HL-60 (cell line): ENCODE measurements around the gene ASB12.

Experiments
- DNase-seq, 2 experiments: peaks; one replicate each; pipeline ENCODE4 v3.0.0-alpha.2; 2010 to 2020; ENCODE audit warnings: low read depth in 1 of 2, low spot score in 1 of 2
- H3K27ac ChIP-seq: fragments of 250-450 bp; sonication (Bioruptor Pico); replicated peaks from 2 replicates; pipeline ENCODE4 v1.5.1; 2020; ENCODE audit warnings: mild to moderate bottlenecking, moderate library complexity
- H3K27me3 ChIP-seq: fragments of 250-450 bp; sonication (Bioruptor Pico); 2 replicates; pipeline ENCODE4 v1.5.1; 2021; ENCODE audit warnings: mild to moderate bottlenecking, moderate library complexity; ENCODE audit not compliant: insufficient read depth, poor library complexity, severe bottlenecking
- H3K4me3 ChIP-seq: replicated peaks from 2 replicates; pipeline ENCODE4 v1.5.1; 2011; ENCODE audit warnings: mild to moderate bottlenecking, control low read depth, low read length; ENCODE audit not compliant: insufficient read depth
- GABPA ChIP-seq: IDR thresholded peaks from 2 replicates; pipeline ENCODE4 v1.6.1; 2012; ENCODE audit warnings: low read depth
- POLR2AphosphoS5 ChIP-seq: IDR thresholded peaks from 2 replicates; pipeline ENCODE4 v1.6.1; 2012; ENCODE audit warnings: low read depth
- REST ChIP-seq: IDR thresholded peaks from 2 replicates; pipeline ENCODE4 v1.6.1; 2012; ENCODE audit warnings: low read depth; ENCODE audit not compliant: insufficient replicate concordance
- SPI1 ChIP-seq: IDR thresholded peaks from 2 replicates; pipeline ENCODE4 v1.6.1; 2012; ENCODE audit warnings: low read depth, mild to moderate bottlenecking, borderline replicate concordance
- TF ChIP-seq, protein P1 (sequence below): IDR thresholded peaks from one replicate; pipeline ENCODE4 v1.5.1; 2011; ENCODE audit warnings: low read length, control low read depth, inconsistent platforms; ENCODE audit not compliant: insufficient read depth

Gene ASB12

DNA sequence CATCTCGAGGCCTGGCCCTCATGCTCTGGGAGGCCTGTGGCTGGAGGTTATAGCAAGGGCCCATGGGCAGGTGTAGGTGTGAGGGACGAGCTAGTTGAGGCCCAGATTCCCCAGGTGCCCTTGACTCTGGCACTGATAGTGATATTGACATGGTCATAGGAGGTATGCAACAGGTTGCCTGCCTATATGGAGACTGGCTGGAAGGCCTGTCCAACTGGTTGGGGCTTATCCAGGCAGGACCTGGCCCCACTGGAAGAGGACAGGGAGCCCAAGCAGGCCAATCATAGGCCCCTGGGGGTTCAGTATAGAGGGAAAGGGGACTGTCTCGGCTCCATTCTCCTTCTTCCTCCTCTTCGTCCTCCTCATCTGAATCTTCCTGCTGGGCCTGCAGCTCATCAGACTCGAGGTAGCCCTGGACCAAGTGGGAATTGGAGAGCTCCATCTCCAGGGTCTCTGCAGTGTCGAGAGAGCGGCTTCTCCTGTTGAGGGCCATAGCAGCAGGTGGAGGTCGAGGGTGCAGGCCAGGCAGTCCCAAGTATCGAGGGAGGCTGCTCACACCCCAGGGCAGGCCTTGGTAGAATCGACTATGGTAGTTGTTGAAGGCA, 40.2 kb downstream of the ASB12 start:
- DNase-seq, result no peak
- H3K4me3 ChIP-seq, result no peak overlapping the region
- no peak overlapping the region for H3K27ac ChIP-seq
- TF ChIP-seq GABPA (no peak), SPI1 (no peak), POLR2AphosphoS5 (no peak), REST (no peak)
- TF ChIP-seq, protein P1, sequence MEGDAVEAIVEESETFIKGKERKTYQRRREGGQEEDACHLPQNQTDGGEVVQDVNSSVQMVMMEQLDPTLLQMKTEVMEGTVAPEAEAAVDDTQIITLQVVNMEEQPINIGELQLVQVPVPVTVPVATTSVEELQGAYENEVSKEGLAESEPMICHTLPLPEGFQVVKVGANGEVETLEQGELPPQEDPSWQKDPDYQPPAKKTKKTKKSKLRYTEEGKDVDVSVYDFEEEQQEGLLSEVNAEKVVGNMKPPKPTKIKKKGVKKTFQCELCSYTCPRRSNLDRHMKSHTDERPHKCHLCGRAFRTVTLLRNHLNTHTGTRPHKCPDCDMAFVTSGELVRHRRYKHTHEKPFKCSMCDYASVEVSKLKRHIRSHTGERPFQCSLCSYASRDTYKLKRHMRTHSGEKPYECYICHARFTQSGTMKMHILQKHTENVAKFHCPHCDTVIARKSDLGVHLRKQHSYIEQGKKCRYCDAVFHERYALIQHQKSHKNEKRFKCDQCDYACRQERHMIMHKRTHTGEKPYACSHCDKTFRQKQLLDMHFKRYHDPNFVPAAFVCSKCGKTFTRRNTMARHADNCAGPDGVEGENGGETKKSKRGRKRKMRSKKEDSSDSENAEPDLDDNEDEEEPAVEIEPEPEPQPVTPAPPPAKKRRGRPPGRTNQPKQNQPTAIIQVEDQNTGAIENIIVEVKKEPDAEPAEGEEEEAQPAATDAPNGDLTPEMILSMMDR, result no peak
- no peaks in the 10 kb centered on the region for H3K27me3 ChIP-seq

- TF ChIP-seq REST, result no peak
- TF ChIP-seq, protein P1, result no peak
- no peak for TF ChIP-seq SPI1
- TF ChIP-seq POLR2AphosphoS5, result no peak
- TF ChIP-seq GABPA, result no peak
- Histone ChIP-seq H3K27me3 (no peaks in the 10 kb centered on the region), H3K27ac (no peak overlapping the region), H3K4me3 (no peak overlapping the region)
- no peak for DNase-seq
Observed at GRCh38 chrX:64188901-64189300, 41.5 kb downstream of the ASB12 start.

DNA sequence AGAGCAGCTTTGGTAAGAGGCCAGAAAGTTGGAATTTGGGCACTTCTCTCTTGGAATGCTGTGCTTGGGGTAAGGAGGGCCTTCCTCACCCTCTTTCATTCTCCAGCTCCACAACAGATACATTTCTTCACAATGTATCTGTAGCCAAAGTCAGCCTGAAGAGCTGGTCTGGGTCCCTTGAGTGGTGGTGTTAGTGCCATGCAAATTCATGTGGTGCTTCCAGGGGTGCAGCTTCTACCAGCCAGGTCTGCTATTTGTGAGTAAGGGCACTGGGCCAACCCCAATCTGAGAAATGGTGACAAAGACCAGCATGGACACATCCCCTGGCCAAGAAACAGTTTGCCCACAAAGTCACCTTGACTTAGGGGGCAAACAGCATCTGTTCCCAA, 42.7 kb downstream of the ASB12 start:
- TF ChIP-seq, protein P1, result no peak
- TF ChIP-seq POLR2AphosphoS5, result no peak
- no peak for TF ChIP-seq GABPA
- no peak for TF ChIP-seq SPI1
- no peak for TF ChIP-seq REST
- no peak overlapping the region for H3K27ac ChIP-seq
- DNase-seq, result no peak
- H3K27me3 ChIP-seq, result no peaks in the 10 kb centered on the region
- no peak overlapping the region for H3K4me3 ChIP-seq
